Stimulated activated CD8-positive, alpha-beta memory T cell treated with anti-CD3 and anti-CD28 coated beads, Interleukin-7, amount 100 ng/mL, for 1 hour (primary cell): ENCODE data around the gene DHTKD1.
"Not testable (repeated sequence)": the region's sequence is repeated elsewhere in the genome, so short reads cannot be mapped to it uniquely, and the experiment has no call there.

Experiments used
- DNase-seq, 2 donors: peaks; one replicate each; pipeline ENCODE4 v3.0.0-alpha.2; 2020; ENCODE audit warnings: low read depth in 2 of 2

DHTKD1 gene

DNA sequence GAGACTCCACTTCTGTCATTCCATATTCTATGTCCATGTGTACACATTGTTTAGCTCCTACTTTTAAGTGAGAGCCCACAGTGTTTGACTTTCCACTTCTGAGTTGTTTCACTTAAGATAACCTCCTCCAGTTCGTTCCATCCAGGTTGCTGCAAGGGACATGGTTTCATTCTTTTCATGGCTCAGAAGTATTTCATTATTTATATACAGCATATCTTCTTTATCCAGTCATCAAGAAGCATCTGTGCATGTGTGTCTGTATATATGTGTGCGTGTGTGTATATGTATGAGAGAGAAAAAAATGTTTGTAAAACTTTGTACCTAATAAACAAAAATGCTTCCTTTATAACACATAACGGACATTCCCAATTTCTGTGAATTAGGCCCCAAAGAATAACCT, 66.9 kb downstream of the DHTKD1 start:
- no peak for DNase-seq

DNA sequence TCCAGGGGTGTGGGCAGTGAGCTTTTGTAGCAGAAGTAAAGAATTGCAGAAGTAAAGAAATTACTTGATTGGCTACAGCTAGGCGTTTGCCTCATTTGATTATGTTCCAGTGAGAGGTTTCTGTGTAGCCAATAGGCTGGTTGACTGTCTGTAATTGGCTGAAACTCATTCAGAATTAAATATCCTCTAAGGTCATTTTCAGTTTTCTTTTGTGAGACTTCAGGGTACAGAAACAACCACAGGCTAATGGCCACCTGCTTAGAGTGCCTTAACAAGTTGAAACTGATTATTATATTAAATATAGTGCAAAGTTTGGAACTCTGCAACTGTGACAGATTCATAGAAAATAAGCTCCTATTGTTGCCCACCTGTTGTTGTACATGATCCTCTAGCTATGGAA, 71.3 kb downstream of the DHTKD1 start:
- no peak for DNase-seq

DNA sequence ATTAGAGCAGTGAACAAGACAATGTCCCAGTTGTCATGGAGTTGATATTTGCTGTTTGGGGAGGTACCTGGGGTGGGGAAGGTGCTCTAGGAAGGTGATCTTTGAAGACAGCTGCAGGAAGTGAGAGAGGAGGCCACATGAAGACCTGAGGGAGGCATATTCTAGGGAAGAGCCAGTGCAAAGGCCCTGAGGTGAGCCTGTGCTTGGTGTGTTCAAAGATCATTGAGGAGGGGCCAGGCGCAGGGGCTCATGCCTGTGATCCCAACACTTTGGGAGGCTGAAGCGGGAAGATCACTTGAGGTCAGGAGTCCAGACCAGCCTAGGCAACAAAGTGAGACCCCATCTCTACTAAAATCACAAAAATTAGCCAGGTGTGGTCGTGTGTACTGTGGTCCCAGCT, 75.8 kb downstream of the DHTKD1 start:
- DNase-seq: no peak

DNA sequence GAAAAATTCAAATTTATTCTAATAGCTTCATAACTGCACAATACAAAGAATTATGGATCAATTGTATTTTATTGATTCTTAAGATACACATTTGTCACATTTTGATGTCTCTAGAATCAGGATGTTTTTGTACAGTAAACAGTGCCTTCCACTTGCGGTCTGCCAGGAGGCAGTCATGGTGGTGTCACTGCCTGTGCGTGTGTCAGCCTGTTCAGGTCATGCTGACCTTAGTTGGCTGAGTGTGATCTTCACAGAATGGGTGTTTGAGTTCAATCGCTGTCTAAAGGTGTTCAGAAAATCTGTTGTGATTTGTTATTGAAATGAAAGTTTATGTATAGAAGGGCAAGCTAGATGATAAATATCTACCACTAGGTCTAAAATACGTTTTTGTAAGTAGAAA, 81.4 kb downstream of the DHTKD1 start:
- DNase-seq: no peak

- DNase-seq: no peak
Observed at GRCh38 chr10:12154516-12154915, 85.8 kb downstream of the DHTKD1 start.

GRCh38 chr10:12156367-12157123, 87.8 kb downstream of the DHTKD1 start:
- DNase-seq: no peak

DNA sequence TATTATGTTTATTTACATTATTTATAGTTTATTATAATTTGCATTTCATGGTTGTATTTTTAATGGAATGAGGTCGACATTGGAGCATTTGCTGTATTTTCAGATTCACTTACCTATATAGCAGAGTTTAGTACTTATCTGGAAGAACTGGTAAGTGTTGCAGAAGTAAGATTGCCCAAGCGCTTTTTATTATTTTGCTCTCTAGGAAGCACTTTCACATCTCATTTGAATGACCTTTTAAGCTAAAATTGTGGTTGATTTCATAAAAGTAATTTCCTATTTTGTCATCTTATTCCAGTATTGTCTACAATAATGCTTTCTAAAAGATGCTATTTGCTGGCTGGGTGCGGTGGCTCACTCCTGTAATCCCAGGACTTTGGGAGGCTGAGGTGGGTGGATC, 89.4 kb downstream of the DHTKD1 start:
- no peak for DNase-seq

GRCh38 chr10:12160664-12161063, 91.9 kb downstream of the DHTKD1 start:
- DNase-seq: no peak

DNA sequence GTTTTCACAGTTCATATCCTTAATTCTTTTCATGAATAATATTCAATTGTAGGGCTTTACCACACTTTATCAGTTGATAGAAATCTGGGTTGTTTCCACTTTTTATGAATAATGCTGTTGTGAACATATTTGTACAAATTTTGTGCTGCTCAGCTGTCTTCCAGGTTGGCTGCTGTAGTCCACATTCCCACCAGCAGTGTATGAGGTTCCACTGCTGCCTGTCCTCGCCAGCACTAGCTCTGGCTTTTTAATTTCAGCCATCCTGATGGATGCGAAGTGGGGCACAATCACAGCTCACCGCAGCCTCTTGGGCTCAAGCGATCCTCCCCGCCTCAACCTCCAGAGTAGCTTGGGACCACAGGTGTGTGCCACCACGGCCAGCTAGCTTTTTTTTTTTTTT, 94.2 kb downstream of the DHTKD1 start:
- no peak for DNase-seq

DNA sequence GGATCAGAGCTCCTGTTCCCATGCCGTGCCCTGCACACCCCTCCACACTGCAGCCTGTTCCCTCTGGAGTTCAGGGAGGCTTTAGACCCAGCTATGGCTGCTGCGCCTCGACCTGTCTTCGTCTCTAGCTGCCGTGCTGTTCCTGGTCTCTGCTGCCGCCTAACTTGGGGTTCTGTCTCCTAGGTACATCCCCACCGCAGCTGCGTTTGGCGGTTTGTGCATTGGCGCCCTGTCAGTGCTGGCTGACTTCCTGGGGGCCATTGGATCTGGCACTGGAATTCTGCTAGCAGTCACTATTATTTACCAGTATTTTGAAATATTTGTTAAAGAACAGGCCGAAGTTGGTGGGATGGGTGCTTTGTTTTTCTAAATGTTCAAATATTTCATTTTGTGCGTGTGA, 95.3 kb downstream of the DHTKD1 start:
- no peak for DNase-seq

- no peak for DNase-seq
Observed at GRCh38 chr10:12165036-12165435, 96.3 kb downstream of the DHTKD1 start.

- DNase-seq: no peak
Observed at GRCh38 chr10:12165999-12166775, 97.4 kb downstream of the DHTKD1 start.

DNA sequence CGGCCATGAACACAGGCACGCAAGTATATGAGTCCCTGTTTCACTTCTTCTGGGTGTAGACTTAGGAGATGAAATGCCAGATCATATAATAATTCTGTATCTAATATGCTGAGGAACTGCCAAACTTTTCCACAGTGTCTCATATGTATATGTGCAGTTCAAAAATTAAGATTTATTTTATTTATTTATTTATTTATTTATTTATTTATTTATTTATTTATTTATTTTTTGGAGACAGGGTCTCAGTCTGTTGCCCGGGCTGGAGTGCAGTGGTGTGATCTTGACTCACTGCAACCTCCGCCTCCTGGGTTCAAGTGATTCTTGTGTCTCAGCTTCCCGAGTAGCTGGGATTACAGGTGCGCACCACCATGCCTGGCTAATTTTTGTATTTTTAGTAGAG, 102.8 kb downstream of the DHTKD1 start:
- not testable (repeated sequence) for DNase-seq
